C4-2B (cell line): Measurements from ENCODE around the gene REXO4.

Experiments used
- ZFX ChIP-seq: fragments of 450-650 bp; IDR thresholded peaks from 2 replicates; pipeline ENCODE4 v1.6.1; 2017
- TF ChIP-seq, protein P1 (sequence below): fragments of 450-650 bp; conservative IDR thresholded peaks from 2 replicates; pipeline ENCODE4 v1.5.1; 2017; ENCODE audit warnings: mild to moderate bottlenecking

DNA sequence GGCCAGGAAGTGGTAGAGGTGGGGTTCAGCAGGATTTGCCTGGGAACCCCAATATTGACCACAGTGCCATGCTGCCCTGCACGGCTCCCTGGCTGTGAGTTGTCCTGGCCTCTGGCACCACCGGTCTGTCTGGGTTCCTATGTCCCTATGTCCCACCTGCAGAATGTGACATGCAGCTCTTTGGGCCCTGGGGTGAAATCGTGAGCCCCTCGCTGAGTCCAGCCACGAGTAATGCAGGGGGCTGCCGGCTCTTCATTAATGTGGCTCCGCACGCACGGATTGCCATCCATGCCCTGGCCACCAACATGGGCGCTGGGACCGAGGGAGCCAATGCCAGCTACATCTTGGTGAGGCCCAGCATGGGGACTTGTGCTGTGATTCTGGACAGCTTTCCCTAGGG, 39.9 kb upstream of the REXO4 start:
- no peak for TF ChIP-seq ZFX
- TF ChIP-seq, protein P1, sequence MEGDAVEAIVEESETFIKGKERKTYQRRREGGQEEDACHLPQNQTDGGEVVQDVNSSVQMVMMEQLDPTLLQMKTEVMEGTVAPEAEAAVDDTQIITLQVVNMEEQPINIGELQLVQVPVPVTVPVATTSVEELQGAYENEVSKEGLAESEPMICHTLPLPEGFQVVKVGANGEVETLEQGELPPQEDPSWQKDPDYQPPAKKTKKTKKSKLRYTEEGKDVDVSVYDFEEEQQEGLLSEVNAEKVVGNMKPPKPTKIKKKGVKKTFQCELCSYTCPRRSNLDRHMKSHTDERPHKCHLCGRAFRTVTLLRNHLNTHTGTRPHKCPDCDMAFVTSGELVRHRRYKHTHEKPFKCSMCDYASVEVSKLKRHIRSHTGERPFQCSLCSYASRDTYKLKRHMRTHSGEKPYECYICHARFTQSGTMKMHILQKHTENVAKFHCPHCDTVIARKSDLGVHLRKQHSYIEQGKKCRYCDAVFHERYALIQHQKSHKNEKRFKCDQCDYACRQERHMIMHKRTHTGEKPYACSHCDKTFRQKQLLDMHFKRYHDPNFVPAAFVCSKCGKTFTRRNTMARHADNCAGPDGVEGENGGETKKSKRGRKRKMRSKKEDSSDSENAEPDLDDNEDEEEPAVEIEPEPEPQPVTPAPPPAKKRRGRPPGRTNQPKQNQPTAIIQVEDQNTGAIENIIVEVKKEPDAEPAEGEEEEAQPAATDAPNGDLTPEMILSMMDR = no peak
